HCT116 (cell line): Measurements from ENCODE around the gene MAST4. TPM values are rescaled to one million over a fixed set of nuclear protein-coding genes. Genes with fewer than 3 reads are reported as not detected.

Source experiments
- ATAC-seq: fragments of 200-7000 bp; cut with Tn5 transposase; 2 replicates; pipeline ENCODE4 v1.9.1; 2020; ENCODE audit warnings: mild to moderate bottlenecking, moderate library complexity
- BruUV-seq: library from RNA; stranded (reverse); fragments of 400-500 nt; replicated peaks from 2 replicates; lab custom pipeline; 2021; lab: Mats Ljungman, UMichigan
- CTCF ChIA-PET: fragments of 300-600 bp; sonication (Branson Sonifier 250); formaldehyde crosslinking; loops from one replicate; lab custom pipeline; 2021; ENCODE audit warnings: antibody characterized with exemption; lab: Charles Lee
- POLR2A ChIA-PET: fragments of 300-600, 350-600 bp; sonication (Branson Sonifier 250); formaldehyde crosslinking; loops from one replicate; lab custom pipeline; 2021; ENCODE audit warnings: antibody characterized with exemption; lab: Charles Lee
- RAD21 ChIA-PET, 2 experiments: fragments of 300-600 bp; sonication (Branson Sonifier 250); formaldehyde crosslinking; loops; one replicate each; lab custom pipeline; 2023; ENCODE audit warnings: low total read pairs in 2 of 2; ENCODE audit not compliant: uncharacterized antibody in 2 of 2, unreplicated experiment in 2 of 2, low non-redundant PET in 1 of 2; lab: Charles Lee
- DNase-seq: peaks from one replicate; pipeline ENCODE4 v3.0.0-alpha.2; 2010; ENCODE audit warnings: low read depth, low spot score
- H2AFZ ChIP-seq: fragments of 200-600 bp; shearing (Covaris generic), sonication (generic); 2 replicates; pipeline ENCODE4 v1.6.1; 2017; ENCODE audit warnings: low read depth, mixed run types, mixed read lengths, antibody characterized with exemption, low read length; ENCODE audit not compliant: poor library complexity, severe bottlenecking
- H3K27ac ChIP-seq: 2 replicates; pipeline ENCODE4 v1.5.1; 2012; ENCODE audit warnings: low read depth, low read length
- H3K27me3 ChIP-seq: fragments of 200-600 bp; sonication (generic); 2 replicates; pipeline ENCODE4 v1.6.1; 2016; ENCODE audit warnings: mixed run types, low read length, mixed read lengths; ENCODE audit not compliant: insufficient read depth
- H3K36me3 ChIP-seq, 2 experiments: fragments of 200-500 bp in 1 of 2; fragments of 200-600 bp in 1 of 2; sonication (Bioruptor generic) in 1 of 2; sonication (generic) in 1 of 2; 2 replicates each; pipeline versions ENCODE4 v1.5.1 to v1.6.1; 2014 to 2016; ENCODE audit warnings: low read length in 2 of 2, inconsistent platforms in 1 of 2, mixed read lengths in 1 of 2, mixed run types in 1 of 2; ENCODE audit not compliant: insufficient read depth in 2 of 2, control insufficient read depth in 1 of 2
- H3K4me1 ChIP-seq, 2 experiments: fragments of 200-600 bp in 1 of 2; sonication (generic) in 1 of 2; 2 replicates each; pipeline versions ENCODE4 v1.5.1 to v1.6.1; 2012 to 2017; ENCODE audit warnings: low read length in 2 of 2, inconsistent platforms in 1 of 2, mild to moderate bottlenecking in 1 of 2, mixed read lengths in 1 of 2, mixed run types in 1 of 2, moderate library complexity in 1 of 2; ENCODE audit not compliant: insufficient read depth in 2 of 2, control insufficient read depth in 1 of 2
- H3K4me2 ChIP-seq: fragments of 200-600 bp; sonication (generic); 2 replicates; pipeline ENCODE4 v1.6.1; 2017; ENCODE audit warnings: mixed run types, low read length, mixed read lengths
- H3K4me3 ChIP-seq, 2 experiments: fragments of 200-600 bp in 1 of 2; sonication (generic) in 1 of 2; replicated peaks in 1 of 2; 2 replicates each; pipeline ENCODE4 v1.5.1; 2011 to 2016; ENCODE audit warnings: low read length in 2 of 2, control low read depth in 1 of 2, low read depth in 1 of 2, mild to moderate bottlenecking in 1 of 2, mixed read lengths in 1 of 2, mixed run types in 1 of 2
- H3K79me2 ChIP-seq: fragments of 200-600 bp; sonication (generic); 2 replicates; pipeline ENCODE4 v1.6.1; 2017; ENCODE audit warnings: mild to moderate bottlenecking, mixed run types, low read length, moderate library complexity, mixed read lengths; ENCODE audit not compliant: insufficient read depth
- H3K9ac ChIP-seq: fragments of 200-600 bp; sonication (generic); 2 replicates; pipeline ENCODE4 v1.6.1; 2016; ENCODE audit warnings: low read length, mixed read lengths
- H3K9me2 ChIP-seq: fragments of 200-600 bp; sonication (generic), shearing (Covaris generic); 2 replicates; pipeline ENCODE4 v1.6.1; 2017; ENCODE audit warnings: mixed run types, mild to moderate bottlenecking, moderate library complexity; ENCODE audit not compliant: insufficient read depth
- H3K9me3 ChIP-seq, 2 experiments: fragments of 200-500 bp in 1 of 2; fragments of 200-600 bp in 1 of 2; sonication (Bioruptor generic) in 1 of 2; sonication (generic) in 1 of 2; 2 replicates each; pipeline ENCODE4 v1.6.1; 2014 to 2017; ENCODE audit warnings: low read length in 2 of 2, mixed read lengths in 2 of 2, inconsistent platforms in 1 of 2, low read depth in 1 of 2, mild to moderate bottlenecking in 1 of 2, mixed run types in 1 of 2, moderate library complexity in 1 of 2; ENCODE audit not compliant: control insufficient read depth in 1 of 2, insufficient read depth in 1 of 2
- H4K20me1 ChIP-seq: fragments of 200-600 bp; sonication (generic), shearing (Covaris generic); 2 replicates; pipeline ENCODE4 v1.6.1; 2017; ENCODE audit warnings: mixed run types, mild to moderate bottlenecking, moderate library complexity; ENCODE audit not compliant: insufficient read depth
- CBX3 ChIP-seq: IDR thresholded peaks from 2 replicates; pipeline ENCODE4 v1.6.1; 2012; ENCODE audit warnings: low read depth
- CEBPB ChIP-seq: IDR thresholded peaks from 2 replicates; pipeline ENCODE4 v1.6.1; 2012; ENCODE audit warnings: low read depth
- EZH2phosphoT487 ChIP-seq: fragments of 200-600 bp; IDR thresholded peaks from 2 replicates; pipeline ENCODE4 v1.6.1; 2018; ENCODE audit warnings: antibody characterized with exemption, borderline replicate concordance
- MAX ChIP-seq: IDR thresholded peaks from 2 replicates; pipeline ENCODE4 v1.6.1; 2012
- POLR2AphosphoS5 ChIP-seq: IDR thresholded peaks from 2 replicates; pipeline ENCODE4 v1.6.1; 2011; ENCODE audit warnings: mild to moderate bottlenecking, low read depth, low read length, moderate library complexity
- REST ChIP-seq: IDR thresholded peaks from 2 replicates; pipeline ENCODE4 v1.6.1; 2012; ENCODE audit warnings: low read depth
- SIN3A ChIP-seq: IDR thresholded peaks from 2 replicates; pipeline ENCODE4 v1.6.1; 2012; ENCODE audit warnings: low read depth
- SP1 ChIP-seq: IDR thresholded peaks from 2 replicates; pipeline ENCODE4 v1.6.1; 2012; ENCODE audit warnings: low read depth
- YY1 ChIP-seq: IDR thresholded peaks from 2 replicates; pipeline ENCODE4 v1.6.1; 2011; ENCODE audit warnings: low read length, low read depth, moderate library complexity, mild to moderate bottlenecking; ENCODE audit not compliant: insufficient replicate concordance; ENCODE audit errors: extremely low read depth
- ZBTB33 ChIP-seq: IDR thresholded peaks from 2 replicates; pipeline ENCODE4 v1.6.1; 2011; ENCODE audit warnings: mild to moderate bottlenecking, low read length, moderate library complexity; ENCODE audit not compliant: insufficient replicate concordance; ENCODE audit errors: extremely low read depth
- ZFX ChIP-seq: fragments of 450-650 bp; IDR thresholded peaks from 2 replicates; pipeline ENCODE4 v1.6.1; 2017
- intact Hi-C: fragments of 100-400 bp; cut with micrococcal nuclease; formaldehyde crosslinking; loops from 2 replicates; pipeline ENCODE4 v1.10.0; 2022
- total RNA-seq: library from RNA; stranded (reverse); gene quantifications from one replicate; pipeline ENCODE4 v1.2.1, GENCODE V29; 2021; ENCODE audit not compliant: unreplicated experiment

MAST4 gene
- total RNA-seq, 1 experiment from 2014 or later: 1.1 TPM

- POLR2A ChIA-PET: no interaction called here
- Histone ChIP-seq H3K27ac (no peak overlapping the region), H3K4me1 (no peaks in the 10 kb centered on the region), H3K9me2 (no peaks in the 10 kb centered on the region), H3K4me3 (no peak overlapping the region), H3K36me3 (no peaks in the 10 kb centered on the region), H3K27me3 (peaks cover 32% of the 10 kb centered on the region; the same call in 1 of the 2 replicates), H3K9me3 (no peaks in the 10 kb centered on the region), H3K4me2 (no peak overlapping the region), H2AFZ (no peak overlapping the region), H4K20me1 (no peaks in the 10 kb centered on the region), H3K79me2 (no peaks in the 10 kb centered on the region), H3K9ac (no peak overlapping the region)
- RAD21 ChIA-PET: no interaction called here
- TF ChIP-seq SIN3A: no peak
- TF ChIP-seq CBX3: no peak
- TF ChIP-seq EZH2phosphoT487: no peak
- no peak for TF ChIP-seq ZFX
- no peak for TF ChIP-seq ZBTB33
- no peak for TF ChIP-seq MAX
- TF ChIP-seq CEBPB: no peak
- no peak for TF ChIP-seq POLR2AphosphoS5
- no peak for TF ChIP-seq SP1
- no peak for TF ChIP-seq REST
- no peak for TF ChIP-seq YY1
- no peak for DNase-seq
- CTCF ChIA-PET: no interaction called here
- BruUV-seq: no TSS peak
- intact Hi-C loops: no loop called here
- no peak for ATAC-seq
Measured at GRCh38 chr5:67102708-67103107, 506.5 kb downstream of the MAST4 start.
